ENCODE data around the gene SCYGR2. TPM values are rescaled to one million over a fixed set of nuclear protein-coding genes. Genes with fewer than 3 reads are reported as not detected.

SCYGR2 gene
- total RNA-seq, 1 experiment from 2014 or later: not detected

DNA sequence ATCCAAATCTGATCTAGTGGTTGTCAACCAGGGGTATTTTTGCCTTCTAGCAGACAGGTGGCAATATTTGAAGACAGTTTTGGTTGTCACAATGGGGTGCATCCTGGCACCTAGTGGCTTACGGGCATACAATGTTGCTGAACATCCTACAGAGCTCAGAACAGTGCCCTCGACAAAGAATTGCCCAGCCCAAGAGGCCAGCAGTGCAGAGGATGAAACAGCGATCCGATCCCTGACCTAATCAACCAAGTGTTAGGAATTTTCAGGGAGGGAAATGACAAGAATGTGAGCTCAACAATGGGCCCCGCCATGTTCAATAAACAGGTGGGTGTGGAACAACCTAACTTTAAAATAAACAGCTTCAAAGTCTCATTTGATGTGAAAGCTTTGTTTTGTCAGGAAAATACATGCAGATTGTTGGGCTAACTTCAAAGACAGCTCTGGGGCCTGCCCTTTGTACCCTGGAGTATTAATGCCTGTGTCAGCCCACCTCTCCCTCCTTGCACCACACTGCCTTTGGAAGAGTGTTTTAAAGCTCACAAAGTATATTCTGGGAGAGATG, 45.4 kb downstream of the SCYGR2 start:
- in situ Hi-C loops (cut with HindIII; ENCODE audit: low sequenced_read_pairs): no loop called here
- no peak for DNase-seq (ENCODE audit: low spot score)

Other genes starting within 250 kb of the SCYGR2 start
- not detected in 2 replicates for gene TM4SF20, start 219.6 kb upstream of the SCYGR2 start, total RNA-seq (2014; rRNA removed; shearing (Covaris generic))
- not detected in 2 replicates for gene SCYGR1, start 210.9 kb upstream of the SCYGR2 start, total RNA-seq (2014; rRNA removed; shearing (Covaris generic))
- 37.8 and 54.9 TPM in 2 replicates for gene AGFG1, start 126.7 kb upstream of the SCYGR2 start, total RNA-seq (2014; rRNA removed; shearing (Covaris generic))
- gene SCYGR3, start 15.9 kb downstream of the SCYGR2 start, total RNA-seq (2014; rRNA removed; shearing (Covaris generic)): not detected in 2 replicates
- not detected in 2 replicates for gene SCYGR4, start 18.6 kb downstream of the SCYGR2 start, total RNA-seq (2014; rRNA removed; shearing (Covaris generic))
- not detected in 2 replicates for gene SCYGR5, start 67.9 kb downstream of the SCYGR2 start, total RNA-seq (2014; rRNA removed; shearing (Covaris generic))
- not detected in 2 replicates for gene SLC19A3, start 119.1 kb downstream of the SCYGR2 start, total RNA-seq (2014; rRNA removed; shearing (Covaris generic))
- not detected in 2 replicates for gene SCYGR6, start 125.9 kb downstream of the SCYGR2 start, total RNA-seq (2014; rRNA removed; shearing (Covaris generic))
- not detected in 2 replicates for gene SCYGR7, start 129.4 kb downstream of the SCYGR2 start, total RNA-seq (2014; rRNA removed; shearing (Covaris generic))
- not detected in 2 replicates for gene SCYGR8, start 147.0 kb downstream of the SCYGR2 start, total RNA-seq (2014; rRNA removed; shearing (Covaris generic))
- not detected in 2 replicates for gene CCL20, start 214.9 kb downstream of the SCYGR2 start, total RNA-seq (2014; rRNA removed; shearing (Covaris generic))

Data from G401 (cell line).